ENCODE measurements around the gene MACROD2. TPM values are rescaled to one million over a fixed set of nuclear protein-coding genes. Genes with fewer than 3 reads are reported as not detected.

The MACROD2 gene
- total and polyA plus RNA-seq, 4 donors: 0.66 to 10.5 (median 3.3) TPM

DNA sequence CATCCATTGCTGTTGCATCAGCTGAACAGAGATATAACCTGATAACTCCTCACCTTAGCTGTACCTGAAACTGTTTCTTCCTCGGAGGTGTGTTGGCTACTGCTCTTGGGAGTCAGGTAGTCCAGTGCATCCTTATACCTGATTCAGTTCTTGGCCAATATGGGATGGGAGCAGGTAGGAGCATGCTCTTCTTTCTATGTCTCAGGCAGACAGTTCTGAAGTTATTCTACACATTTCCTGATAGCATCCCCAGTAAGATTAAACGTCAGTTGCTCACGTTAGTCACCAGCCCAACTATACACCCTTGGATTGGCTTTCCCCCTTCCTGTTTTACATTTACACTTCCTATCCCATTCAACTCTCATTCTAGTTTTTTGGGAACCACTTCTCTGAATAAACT is 586.4 kb downstream of the MACROD2 start:
- Histone ChIP-seq H3K27ac (ENCODE audit: low read depth in 1 of 2, low read length in 2 of 2) (no peak overlapping the region), H3K4me3 (ENCODE audit: low read depth in 1 of 3, low read length in 3 of 3) (no peak overlapping the region), H3K9ac (ENCODE audit: low read depth in 1 of 2, low read length in 2 of 2) (no peak overlapping the region), H3K9me3 (ENCODE audit: control insufficient read depth in 4 of 4, low read length in 3 of 4) (no peaks in the 10 kb centered on the region), H3K4me1 (ENCODE audit: control insufficient read depth in 4 of 4, insufficient read depth in 4 of 4, low read length in 3 of 4) (peaks cover 0 to 6% (median 3%) of the 10 kb centered on the region in 4 donors), H3K27me3 (ENCODE audit: control insufficient read depth in 4 of 4, insufficient read depth in 4 of 4, low read length in 3 of 4) (peaks cover 0 to 11% (median 0%) of the 10 kb centered on the region in 4 donors), H3K36me3 (ENCODE audit: control insufficient read depth in 4 of 4, insufficient read depth in 3 of 4, low read depth in 1 of 4, low read length in 3 of 4) (no peaks in the 10 kb centered on the region)
- no peak for DNase-seq (ENCODE audit: low spot score)
- TF ChIP-seq, protein P1, sequence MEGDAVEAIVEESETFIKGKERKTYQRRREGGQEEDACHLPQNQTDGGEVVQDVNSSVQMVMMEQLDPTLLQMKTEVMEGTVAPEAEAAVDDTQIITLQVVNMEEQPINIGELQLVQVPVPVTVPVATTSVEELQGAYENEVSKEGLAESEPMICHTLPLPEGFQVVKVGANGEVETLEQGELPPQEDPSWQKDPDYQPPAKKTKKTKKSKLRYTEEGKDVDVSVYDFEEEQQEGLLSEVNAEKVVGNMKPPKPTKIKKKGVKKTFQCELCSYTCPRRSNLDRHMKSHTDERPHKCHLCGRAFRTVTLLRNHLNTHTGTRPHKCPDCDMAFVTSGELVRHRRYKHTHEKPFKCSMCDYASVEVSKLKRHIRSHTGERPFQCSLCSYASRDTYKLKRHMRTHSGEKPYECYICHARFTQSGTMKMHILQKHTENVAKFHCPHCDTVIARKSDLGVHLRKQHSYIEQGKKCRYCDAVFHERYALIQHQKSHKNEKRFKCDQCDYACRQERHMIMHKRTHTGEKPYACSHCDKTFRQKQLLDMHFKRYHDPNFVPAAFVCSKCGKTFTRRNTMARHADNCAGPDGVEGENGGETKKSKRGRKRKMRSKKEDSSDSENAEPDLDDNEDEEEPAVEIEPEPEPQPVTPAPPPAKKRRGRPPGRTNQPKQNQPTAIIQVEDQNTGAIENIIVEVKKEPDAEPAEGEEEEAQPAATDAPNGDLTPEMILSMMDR (IDR thresholded peaks at IDR 0.05; ENCODE audit: low read depth, low read length, missing input control): no peak
- TF ChIP-seq FOXA2 (IDR thresholded peaks at IDR 0.05) (no peak), FOXA1 (IDR thresholded peaks at IDR 0.05) (no peak), HNF4A (conservative IDR thresholded peaks at IDR 0.05) (no peak), RAD21 (IDR thresholded peaks at IDR 0.05) (no peak), NR2F2 (IDR thresholded peaks at IDR 0.05) (no peak), RXRA (IDR thresholded peaks at IDR 0.05) (no peak), TAF1 (conservative IDR thresholded peaks at IDR 0.05) (no peak), JUND (IDR thresholded peaks at IDR 0.05) (no peak), YY1 (IDR thresholded peaks at IDR 0.05) (no peak), GABPA (IDR thresholded peaks at IDR 0.05 in 1 of 2, conservative IDR thresholded peaks at IDR 0.05 in 1 of 2) (no peak), EGR1 (IDR thresholded peaks at IDR 0.05; ENCODE audit: low read depth in 2 of 2) (no peak), ZBTB33 (IDR thresholded peaks at IDR 0.05) (no peak), HNF4G (IDR thresholded peaks at IDR 0.05) (no peak), SP1 (IDR thresholded peaks at IDR 0.05) (no peak)
- TF ChIP-seq, protein P2, sequence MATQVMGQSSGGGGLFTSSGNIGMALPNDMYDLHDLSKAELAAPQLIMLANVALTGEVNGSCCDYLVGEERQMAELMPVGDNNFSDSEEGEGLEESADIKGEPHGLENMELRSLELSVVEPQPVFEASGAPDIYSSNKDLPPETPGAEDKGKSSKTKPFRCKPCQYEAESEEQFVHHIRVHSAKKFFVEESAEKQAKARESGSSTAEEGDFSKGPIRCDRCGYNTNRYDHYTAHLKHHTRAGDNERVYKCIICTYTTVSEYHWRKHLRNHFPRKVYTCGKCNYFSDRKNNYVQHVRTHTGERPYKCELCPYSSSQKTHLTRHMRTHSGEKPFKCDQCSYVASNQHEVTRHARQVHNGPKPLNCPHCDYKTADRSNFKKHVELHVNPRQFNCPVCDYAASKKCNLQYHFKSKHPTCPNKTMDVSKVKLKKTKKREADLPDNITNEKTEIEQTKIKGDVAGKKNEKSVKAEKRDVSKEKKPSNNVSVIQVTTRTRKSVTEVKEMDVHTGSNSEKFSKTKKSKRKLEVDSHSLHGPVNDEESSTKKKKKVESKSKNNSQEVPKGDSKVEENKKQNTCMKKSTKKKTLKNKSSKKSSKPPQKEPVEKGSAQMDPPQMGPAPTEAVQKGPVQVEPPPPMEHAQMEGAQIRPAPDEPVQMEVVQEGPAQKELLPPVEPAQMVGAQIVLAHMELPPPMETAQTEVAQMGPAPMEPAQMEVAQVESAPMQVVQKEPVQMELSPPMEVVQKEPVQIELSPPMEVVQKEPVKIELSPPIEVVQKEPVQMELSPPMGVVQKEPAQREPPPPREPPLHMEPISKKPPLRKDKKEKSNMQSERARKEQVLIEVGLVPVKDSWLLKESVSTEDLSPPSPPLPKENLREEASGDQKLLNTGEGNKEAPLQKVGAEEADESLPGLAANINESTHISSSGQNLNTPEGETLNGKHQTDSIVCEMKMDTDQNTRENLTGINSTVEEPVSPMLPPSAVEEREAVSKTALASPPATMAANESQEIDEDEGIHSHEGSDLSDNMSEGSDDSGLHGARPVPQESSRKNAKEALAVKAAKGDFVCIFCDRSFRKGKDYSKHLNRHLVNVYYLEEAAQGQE (IDR thresholded peaks at IDR 0.05): no peak
- TF ChIP-seq, protein P3, sequence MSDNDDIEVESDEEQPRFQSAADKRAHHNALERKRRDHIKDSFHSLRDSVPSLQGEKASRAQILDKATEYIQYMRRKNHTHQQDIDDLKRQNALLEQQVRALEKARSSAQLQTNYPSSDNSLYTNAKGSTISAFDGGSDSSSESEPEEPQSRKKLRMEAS (IDR thresholded peaks at IDR 0.05): no peak
- TF ChIP-seq, protein P4, sequence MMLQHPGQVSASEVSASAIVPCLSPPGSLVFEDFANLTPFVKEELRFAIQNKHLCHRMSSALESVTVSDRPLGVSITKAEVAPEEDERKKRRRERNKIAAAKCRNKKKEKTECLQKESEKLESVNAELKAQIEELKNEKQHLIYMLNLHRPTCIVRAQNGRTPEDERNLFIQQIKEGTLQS (IDR thresholded peaks at IDR 0.05): no peak
- 97% methylated on average over 3 of the region's 3 CpGs for WGBS

Data from liver (tissue), 9 donors.